ENCODE results near the gene CCL27.

CCL27 gene

GRCh38 chr9:34654323-34655051 is 8.0 kb downstream of the CCL27 start:
- no peak for TF ChIP-seq EZH2phosphoT487 (conservative IDR thresholded peaks at IDR 0.05; ENCODE audit: low read length)
- TF ChIP-seq CTCF (IDR thresholded peaks at IDR 0.05; ENCODE audit: insufficient read depth, low read length, poor library complexity, severe bottlenecking): no peak
- Histone ChIP-seq H3K27ac (ENCODE audit: low read depth, low read length) (no peak overlapping the region), H3K9me3 (ENCODE audit: insufficient read depth, low read length) (no peaks in the 10 kb centered on the region), H3K4me3 (ENCODE audit: insufficient read depth, low read length, poor library complexity, severe bottlenecking) (no peak overlapping the region), H3K4me2 (ENCODE audit: low read depth, low read length, poor library complexity, severe bottlenecking) (no peak overlapping the region), H3F3A (ENCODE audit: insufficient read depth) (no peaks in the 10 kb centered on the region), H2AFZ (ENCODE audit: low read depth, low read length, severe bottlenecking) (no peak overlapping the region), H3K9ac (ENCODE audit: low read length) (no peak overlapping the region), H4K20me1 (ENCODE audit: low read depth, low read length) (no peaks in the 10 kb centered on the region), H3K9me2 (replicated peaks; ENCODE audit: insufficient read depth, low read length) (no peaks in the 10 kb centered on the region), H3K36me3 (ENCODE audit: low read length) (no peaks in the 10 kb centered on the region), H3K79me2 (ENCODE audit: insufficient read depth, low read length) (no peaks in the 10 kb centered on the region), H3K27me3 (ENCODE audit: low read length) (no peaks in the 10 kb centered on the region)

GRCh38 chr9:34653151-34654072 is 9.0 kb downstream of the CCL27 start:
- Histone ChIP-seq H3K9me2 (replicated peaks; ENCODE audit: insufficient read depth, low read length) (no peaks in the 10 kb centered on the region), H3K4me2 (ENCODE audit: low read depth, low read length, poor library complexity, severe bottlenecking) (no peak overlapping the region), H3K27me3 (ENCODE audit: low read length) (no peaks in the 10 kb centered on the region), H4K20me1 (ENCODE audit: low read depth, low read length) (no peaks in the 10 kb centered on the region), H3K9me3 (ENCODE audit: insufficient read depth, low read length) (no peaks in the 10 kb centered on the region), H3K36me3 (ENCODE audit: low read length) (no peaks in the 10 kb centered on the region), H3K9ac (ENCODE audit: low read length) (no peak overlapping the region), H2AFZ (ENCODE audit: low read depth, low read length, severe bottlenecking) (no peak overlapping the region), H3K79me2 (ENCODE audit: insufficient read depth, low read length) (no peaks in the 10 kb centered on the region), H3F3A (ENCODE audit: insufficient read depth) (no peaks in the 10 kb centered on the region), H3K27ac (ENCODE audit: low read depth, low read length) (no peak overlapping the region), H3K4me3 (ENCODE audit: insufficient read depth, low read length, poor library complexity, severe bottlenecking) (no peak overlapping the region)
- TF ChIP-seq EZH2phosphoT487 (conservative IDR thresholded peaks at IDR 0.05; ENCODE audit: low read length) (no peak), CTCF (IDR thresholded peaks at IDR 0.05; ENCODE audit: insufficient read depth, low read length, poor library complexity, severe bottlenecking) (no peak)

GRCh38 chr9:34652602-34653000 is 9.9 kb downstream of the CCL27 start:
- Histone ChIP-seq H3K27me3 (ENCODE audit: low read length) (no peaks in the 10 kb centered on the region), H3K9ac (ENCODE audit: low read length) (no peak overlapping the region), H2AFZ (ENCODE audit: low read depth, low read length, severe bottlenecking) (no peak overlapping the region), H3K4me3 (ENCODE audit: insufficient read depth, low read length, poor library complexity, severe bottlenecking) (no peak overlapping the region), H3K4me2 (ENCODE audit: low read depth, low read length, poor library complexity, severe bottlenecking) (no peak overlapping the region), H3K9me3 (ENCODE audit: insufficient read depth, low read length) (no peaks in the 10 kb centered on the region), H3K9me2 (replicated peaks; ENCODE audit: insufficient read depth, low read length) (no peaks in the 10 kb centered on the region), H3K27ac (ENCODE audit: low read depth, low read length) (no peak overlapping the region), H4K20me1 (ENCODE audit: low read depth, low read length) (no peaks in the 10 kb centered on the region), H3K36me3 (ENCODE audit: low read length) (no peaks in the 10 kb centered on the region), H3F3A (ENCODE audit: insufficient read depth) (no peaks in the 10 kb centered on the region), H3K79me2 (ENCODE audit: insufficient read depth, low read length) (no peaks in the 10 kb centered on the region)
- TF ChIP-seq CTCF (IDR thresholded peaks at IDR 0.05; ENCODE audit: insufficient read depth, low read length, poor library complexity, severe bottlenecking): no peak

All from SU-DHL-6 (cell line).